ENCODE data around the gene ADAMTS3.

The ADAMTS3 gene

DNA sequence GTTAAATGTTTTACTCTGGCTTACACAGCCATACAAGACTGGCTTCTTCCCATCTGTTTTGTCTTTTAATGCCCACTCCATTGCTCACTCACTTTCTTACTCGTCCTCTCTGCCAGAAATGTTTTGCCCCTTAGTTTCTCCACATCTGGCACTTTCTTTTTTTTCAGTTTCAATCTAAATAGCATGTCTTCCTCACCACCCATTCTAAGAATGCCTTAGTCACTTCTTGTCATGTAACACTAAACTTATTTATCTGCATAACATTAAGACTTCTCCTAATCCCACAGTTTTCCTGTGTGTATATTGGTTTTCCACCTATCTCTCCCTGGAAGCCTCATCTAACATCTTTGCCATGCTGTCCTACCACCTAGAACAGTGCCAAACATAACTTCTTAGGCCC, 119.3 kb downstream of the ADAMTS3 start:
- no peak for DNase-seq (ENCODE audit: low read depth, low spot score)
- no peak overlapping the region for H3K4me3 ChIP-seq (ENCODE audit: insufficient read length, low read depth)
- H3K9me3 ChIP-seq (ENCODE audit: insufficient read depth, low read length), result no peaks in the 10 kb centered on the region
- no peaks in the 10 kb centered on the region for H3K27me3 ChIP-seq (ENCODE audit: insufficient read depth, insufficient read length)
- no peak overlapping the region for H3K9ac ChIP-seq (ENCODE audit: insufficient read length, low read depth)
- H3K4me1 ChIP-seq (ENCODE audit: insufficient read depth, insufficient read length), result no peaks in the 10 kb centered on the region
- TF ChIP-seq ZNF274 (IDR thresholded peaks at IDR 0.05; ENCODE audit: low read depth, low read length), result no peak
- no peaks in the 10 kb centered on the region for H3K36me3 ChIP-seq (ENCODE audit: insufficient read depth, insufficient read length, low read length)

DNA sequence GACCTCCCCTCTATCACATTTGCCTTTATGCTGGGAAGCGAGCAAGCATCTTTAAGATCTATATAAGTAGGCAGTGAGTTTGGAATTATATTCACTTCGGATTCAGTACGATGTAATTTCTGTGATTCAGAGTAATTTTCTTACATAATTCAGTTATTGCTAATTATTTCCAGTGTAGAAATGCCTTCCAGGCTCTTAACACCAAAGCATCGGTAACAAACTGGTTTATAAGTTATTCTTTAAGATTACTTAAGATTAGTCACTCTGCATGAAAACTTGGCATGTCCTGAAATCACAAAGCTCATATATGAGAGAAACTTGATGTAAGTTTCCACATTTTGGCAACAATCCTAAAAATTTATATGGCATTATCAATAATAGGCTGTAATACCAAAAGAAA, 120.8 kb downstream of the ADAMTS3 start:
- TF ChIP-seq ZNF274 (IDR thresholded peaks at IDR 0.05; ENCODE audit: low read depth, low read length), result no peak
- no peak for TF ChIP-seq SUZ12 (IDR thresholded peaks at IDR 0.05; ENCODE audit: extremely low read depth, insufficient read depth, insufficient read length)

DNA sequence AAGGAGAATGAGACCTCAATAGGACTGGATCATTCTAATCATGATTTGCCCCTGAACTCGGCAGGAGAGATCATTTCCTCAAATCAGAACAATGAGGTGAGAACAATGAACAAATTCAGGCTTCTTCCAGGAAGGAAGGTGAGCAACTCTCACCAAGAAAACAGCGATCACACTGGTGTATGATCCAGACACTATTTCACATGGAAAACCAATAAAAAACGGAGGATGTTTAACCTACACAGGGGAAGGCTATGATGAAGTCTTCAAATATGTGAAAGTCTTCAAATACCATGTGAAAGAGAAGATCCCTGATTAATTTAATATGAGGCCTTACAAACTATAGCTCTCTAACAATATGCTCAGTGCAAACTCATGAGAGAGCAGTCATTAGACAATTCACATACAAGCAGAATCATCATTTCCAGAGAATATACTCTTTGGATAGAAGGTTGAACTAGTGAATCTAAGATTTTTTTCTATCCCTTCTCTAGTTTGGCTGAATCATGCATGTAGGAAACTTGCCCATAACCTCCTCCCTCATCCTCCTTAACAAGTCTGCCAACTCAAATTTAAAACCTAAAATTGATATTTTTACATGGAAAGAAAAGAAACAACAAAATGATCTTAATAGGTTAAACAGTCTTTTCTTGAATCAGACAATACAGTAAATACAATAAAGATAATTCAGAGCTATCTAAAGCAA, 122.5 kb downstream of the ADAMTS3 start:
- H3K27me3 ChIP-seq (ENCODE audit: insufficient read depth, insufficient read length), result no peaks in the 10 kb centered on the region
- no peaks in the 10 kb centered on the region for H3K9me3 ChIP-seq (ENCODE audit: insufficient read depth, low read length)
- H3K4me1 ChIP-seq (ENCODE audit: insufficient read depth, insufficient read length), result no peaks in the 10 kb centered on the region
- DNase-seq (ENCODE audit: low read depth, low spot score), result no peak
- no peaks in the 10 kb centered on the region for H3K36me3 ChIP-seq (ENCODE audit: insufficient read depth, insufficient read length, low read length)
- TF ChIP-seq SUZ12 (IDR thresholded peaks at IDR 0.05; ENCODE audit: extremely low read depth, insufficient read depth, insufficient read length), result no peak
- no peak for TF ChIP-seq ZNF274 (IDR thresholded peaks at IDR 0.05; ENCODE audit: low read depth, low read length)
- no peak for TF ChIP-seq YY1 (IDR thresholded peaks at IDR 0.05; ENCODE audit: insufficient read depth, insufficient read length)
- H3K4me3 ChIP-seq (ENCODE audit: insufficient read length, low read depth), result no peak overlapping the region
- H3K9ac ChIP-seq (ENCODE audit: insufficient read length, low read depth), result no peak overlapping the region

More for the DNA sequence above, 120.8 kb downstream of the ADAMTS3 start:
- H3K36me3 ChIP-seq (ENCODE audit: insufficient read depth, insufficient read length, low read length), result no peaks in the 10 kb centered on the region
- H3K27me3 ChIP-seq (ENCODE audit: insufficient read depth, insufficient read length), result no peaks in the 10 kb centered on the region
- DNase-seq (ENCODE audit: low read depth, low spot score), result no peak
- H3K9ac ChIP-seq (ENCODE audit: insufficient read length, low read depth), result no peak overlapping the region
- H3K9me3 ChIP-seq (ENCODE audit: insufficient read depth, low read length), result no peaks in the 10 kb centered on the region
- H3K4me1 ChIP-seq (ENCODE audit: insufficient read depth, insufficient read length), result no peaks in the 10 kb centered on the region
- H3K4me3 ChIP-seq (ENCODE audit: insufficient read length, low read depth), result no peak overlapping the region

DNA sequence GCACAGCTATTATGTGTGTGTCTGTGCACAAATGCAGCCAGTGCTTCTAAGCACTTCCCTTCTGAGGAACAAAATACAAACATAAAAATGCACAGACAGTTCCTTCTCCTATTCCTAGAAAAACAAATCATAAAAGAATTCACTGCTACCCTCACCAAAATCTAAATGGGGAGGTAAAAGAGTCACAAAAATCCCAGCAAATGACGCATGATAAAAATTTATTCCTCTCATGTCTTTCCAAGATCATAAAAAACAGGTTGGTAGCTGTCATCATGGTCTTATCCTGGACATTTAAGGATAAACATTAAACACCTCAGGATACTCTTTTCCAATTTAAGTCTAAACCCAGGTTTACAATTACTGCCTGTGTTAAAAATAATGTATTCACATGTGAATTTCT, 124.9 kb downstream of the ADAMTS3 start:
- H3K27me3 ChIP-seq (ENCODE audit: insufficient read depth, insufficient read length), result no peaks in the 10 kb centered on the region
- H3K36me3 ChIP-seq (ENCODE audit: insufficient read depth, insufficient read length, low read length), result no peaks in the 10 kb centered on the region
- H3K9me3 ChIP-seq (ENCODE audit: insufficient read depth, low read length), result no peaks in the 10 kb centered on the region
- H3K4me1 ChIP-seq (ENCODE audit: insufficient read depth, insufficient read length), result no peaks in the 10 kb centered on the region
- H3K4me3 ChIP-seq (ENCODE audit: insufficient read length, low read depth), result no peak overlapping the region
- no peak overlapping the region for H3K9ac ChIP-seq (ENCODE audit: insufficient read length, low read depth)
- DNase-seq (ENCODE audit: low read depth, low spot score), result no peak
- TF ChIP-seq SUZ12 (IDR thresholded peaks at IDR 0.05; ENCODE audit: extremely low read depth, insufficient read depth, insufficient read length), result no peak
- TF ChIP-seq YY1 (IDR thresholded peaks at IDR 0.05; ENCODE audit: insufficient read depth, insufficient read length), result no peak
- TF ChIP-seq ZNF274 (IDR thresholded peaks at IDR 0.05; ENCODE audit: low read depth, low read length), result no peak

DNA sequence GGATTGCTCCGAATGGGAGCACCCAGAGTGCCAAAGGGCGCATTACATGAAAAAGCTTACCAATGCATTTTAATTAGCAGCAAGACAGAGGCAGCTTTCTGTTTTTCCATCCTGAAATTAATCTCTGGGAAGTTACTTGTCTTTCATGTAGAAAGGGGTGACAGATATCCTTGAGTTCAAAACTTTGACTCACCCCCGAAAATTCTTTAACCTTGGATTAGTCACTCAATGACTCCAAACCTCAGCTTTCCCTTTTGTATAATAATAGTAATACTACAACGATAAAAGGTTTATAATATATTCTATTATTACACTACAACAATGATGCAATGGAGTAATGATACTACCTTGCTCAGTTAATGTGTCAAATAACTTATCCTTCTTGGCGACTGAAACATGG, 126.3 kb downstream of the ADAMTS3 start:
- Histone ChIP-seq H3K9me3 (ENCODE audit: insufficient read depth, low read length) (no peaks in the 10 kb centered on the region), H3K27me3 (ENCODE audit: insufficient read depth, insufficient read length) (no peaks in the 10 kb centered on the region), H3K4me1 (ENCODE audit: insufficient read depth, insufficient read length) (no peaks in the 10 kb centered on the region), H3K4me3 (ENCODE audit: insufficient read length, low read depth) (no peak overlapping the region), H3K9ac (ENCODE audit: insufficient read length, low read depth) (no peak overlapping the region), H3K36me3 (ENCODE audit: insufficient read depth, insufficient read length, low read length) (no peaks in the 10 kb centered on the region)
- TF ChIP-seq YY1 (IDR thresholded peaks at IDR 0.05; ENCODE audit: insufficient read depth, insufficient read length), result no peak
- DNase-seq (ENCODE audit: low read depth, low spot score), result no peak

DNA sequence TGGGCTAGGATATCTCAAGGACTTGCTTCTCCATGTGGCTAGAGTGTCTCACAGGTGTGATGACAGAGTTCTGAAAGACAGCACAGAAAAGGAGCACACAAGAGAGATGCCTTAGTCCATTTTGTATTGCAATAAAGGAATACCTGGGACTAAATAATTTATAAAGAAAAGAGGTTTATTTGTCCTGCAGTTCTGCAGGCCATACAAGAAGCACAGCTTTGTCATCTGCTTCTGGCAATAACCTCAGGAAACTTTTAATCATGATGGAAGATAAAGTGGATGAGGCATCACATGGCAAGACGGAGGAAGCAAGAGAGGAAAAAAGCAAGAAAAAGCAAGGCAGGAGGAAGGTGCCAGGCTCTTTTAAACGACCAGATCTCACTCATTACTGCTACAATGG, 126.9 kb downstream of the ADAMTS3 start:
- Histone ChIP-seq H3K9me3 (ENCODE audit: insufficient read depth, low read length) (no peaks in the 10 kb centered on the region), H3K4me1 (ENCODE audit: insufficient read depth, insufficient read length) (no peaks in the 10 kb centered on the region), H3K9ac (ENCODE audit: insufficient read length, low read depth) (no peak overlapping the region), H3K27me3 (ENCODE audit: insufficient read depth, insufficient read length) (no peaks in the 10 kb centered on the region), H3K36me3 (ENCODE audit: insufficient read depth, insufficient read length, low read length) (no peaks in the 10 kb centered on the region), H3K4me3 (ENCODE audit: insufficient read length, low read depth) (no peak overlapping the region)
- DNase-seq (ENCODE audit: low read depth, low spot score), result no peak
- TF ChIP-seq SUZ12 (IDR thresholded peaks at IDR 0.05; ENCODE audit: extremely low read depth, insufficient read depth, insufficient read length) (no peak), YY1 (IDR thresholded peaks at IDR 0.05; ENCODE audit: insufficient read depth, insufficient read length) (no peak), ZNF274 (IDR thresholded peaks at IDR 0.05; ENCODE audit: low read depth, low read length) (no peak)

DNA sequence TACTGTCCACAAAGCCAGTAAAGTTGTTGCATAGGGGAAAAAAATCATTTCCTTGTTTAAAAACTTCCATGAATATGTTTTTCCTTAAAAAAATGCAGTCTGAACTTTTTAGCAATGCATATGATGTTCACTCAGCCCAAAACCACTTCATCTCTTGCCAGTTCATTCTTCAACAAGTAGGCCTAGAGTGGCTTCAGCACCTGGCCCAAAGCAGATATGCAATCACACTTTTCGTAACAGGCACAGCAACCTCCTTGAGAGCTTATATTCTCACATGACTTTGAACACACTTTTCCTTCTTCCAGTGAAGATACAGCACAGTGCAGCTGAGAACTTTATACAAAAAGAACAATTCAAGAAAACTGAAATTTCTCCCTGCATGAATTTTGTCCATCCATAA, 128.6 kb downstream of the ADAMTS3 start:
- no peaks in the 10 kb centered on the region for H3K36me3 ChIP-seq (ENCODE audit: insufficient read depth, insufficient read length, low read length)
- TF ChIP-seq ZNF274 (IDR thresholded peaks at IDR 0.05; ENCODE audit: low read depth, low read length), result no peak
- no peak for TF ChIP-seq YY1 (IDR thresholded peaks at IDR 0.05; ENCODE audit: insufficient read depth, insufficient read length)
- TF ChIP-seq SUZ12 (IDR thresholded peaks at IDR 0.05; ENCODE audit: extremely low read depth, insufficient read depth, insufficient read length), result no peak
- no peaks in the 10 kb centered on the region for H3K27me3 ChIP-seq (ENCODE audit: insufficient read depth, insufficient read length)
- no peak for DNase-seq (ENCODE audit: low read depth, low spot score)
- no peak overlapping the region for H3K4me3 ChIP-seq (ENCODE audit: insufficient read length, low read depth)
- no peak overlapping the region for H3K9ac ChIP-seq (ENCODE audit: insufficient read length, low read depth)
- no peaks in the 10 kb centered on the region for H3K4me1 ChIP-seq (ENCODE audit: insufficient read depth, insufficient read length)
- no peaks in the 10 kb centered on the region for H3K9me3 ChIP-seq (ENCODE audit: insufficient read depth, low read length)

DNA sequence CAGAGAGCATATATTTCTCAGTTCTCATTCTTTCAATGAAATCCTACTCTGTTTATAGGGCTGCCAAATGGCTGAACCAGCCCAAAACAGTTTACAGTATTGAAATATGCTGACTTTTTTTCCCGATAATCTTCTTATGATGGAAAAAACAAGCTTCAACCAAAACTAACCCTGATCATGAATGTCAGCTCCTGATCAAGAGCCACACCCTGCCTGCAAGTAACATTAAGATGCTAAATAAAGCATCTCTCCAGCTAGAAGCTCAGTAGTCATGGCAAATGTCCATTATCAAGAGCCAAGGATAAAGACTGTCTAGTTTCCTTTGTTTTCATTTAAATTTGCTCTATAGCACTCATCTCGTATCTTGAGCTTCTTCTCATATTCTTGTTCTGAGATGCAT, 136.0 kb downstream of the ADAMTS3 start:
- Histone ChIP-seq H3K4me1 (ENCODE audit: insufficient read depth, insufficient read length) (no peaks in the 10 kb centered on the region), H3K36me3 (ENCODE audit: insufficient read depth, insufficient read length, low read length) (no peaks in the 10 kb centered on the region), H3K27me3 (ENCODE audit: insufficient read depth, insufficient read length) (no peaks in the 10 kb centered on the region), H3K9ac (ENCODE audit: insufficient read length, low read depth) (no peak overlapping the region), H3K9me3 (ENCODE audit: insufficient read depth, low read length) (no peaks in the 10 kb centered on the region), H3K4me3 (ENCODE audit: insufficient read length, low read depth) (no peak overlapping the region)
- no peak for TF ChIP-seq YY1 (IDR thresholded peaks at IDR 0.05; ENCODE audit: insufficient read depth, insufficient read length)
- no peak for TF ChIP-seq ZNF274 (IDR thresholded peaks at IDR 0.05; ENCODE audit: low read depth, low read length)
- no peak for TF ChIP-seq SUZ12 (IDR thresholded peaks at IDR 0.05; ENCODE audit: extremely low read depth, insufficient read depth, insufficient read length)
- DNase-seq (ENCODE audit: low read depth, low spot score), result no peak
